Epithelial cell of prostate (primary cell): ENCODE data around the gene NPY.

Experiments
- DNase-seq: peaks from one replicate; pipeline ENCODE4 v3.0.0-alpha.2; 2011; ENCODE audit warnings: low read depth, low spot score
- H3K27ac ChIP-seq: fragments of 450-650 bp; 2 replicates; pipeline ENCODE4 v1.5.1; 2017; ENCODE audit warnings: mild to moderate bottlenecking

Gene NPY

GRCh38 chr7:24312588-24312987 lies 28.6 kb downstream of the NPY start:
- no peak for DNase-seq
- no peak overlapping the region for H3K27ac ChIP-seq

- H3K27ac ChIP-seq: no peak overlapping the region
- DNase-seq: no peak
Measured at GRCh38 chr7:24313777-24314176, 29.8 kb downstream of the NPY start.

GRCh38 chr7:24316340-24316739 lies 32.4 kb downstream of the NPY start:
- no peak for DNase-seq
- H3K27ac ChIP-seq: no peak overlapping the region

- no peak overlapping the region for H3K27ac ChIP-seq
- no peak for DNase-seq
Measured at GRCh38 chr7:24318326-24318725, 34.3 kb downstream of the NPY start.

- no peak for DNase-seq
- no peak overlapping the region for H3K27ac ChIP-seq
Measured at GRCh38 chr7:24319209-24319608, 35.2 kb downstream of the NPY start.

- no peak overlapping the region for H3K27ac ChIP-seq
- no peak for DNase-seq
Measured at GRCh38 chr7:24323961-24324480, 40.0 kb downstream of the NPY start.

GRCh38 chr7:24325708-24326107 lies 41.7 kb downstream of the NPY start:
- DNase-seq: no peak
- no peak overlapping the region for H3K27ac ChIP-seq

GRCh38 chr7:24328050-24328449 lies 44.1 kb downstream of the NPY start:
- H3K27ac ChIP-seq: no peak overlapping the region
- no peak for DNase-seq

GRCh38 chr7:24328894-24329293 lies 44.9 kb downstream of the NPY start:
- DNase-seq: no peak
- no peak overlapping the region for H3K27ac ChIP-seq

- DNase-seq: no peak
- H3K27ac ChIP-seq: no peak overlapping the region
Measured at GRCh38 chr7:24334012-24334411, 50.0 kb downstream of the NPY start.

- no peak overlapping the region for H3K27ac ChIP-seq
- no peak for DNase-seq
Measured at GRCh38 chr7:24334627-24335026, 50.6 kb downstream of the NPY start.

- no peak for DNase-seq
- H3K27ac ChIP-seq: no peak overlapping the region
Measured at GRCh38 chr7:24336461-24336860, 52.5 kb downstream of the NPY start.

GRCh38 chr7:24337180-24337579 lies 53.2 kb downstream of the NPY start:
- H3K27ac ChIP-seq: no peak overlapping the region
- no peak for DNase-seq

- H3K27ac ChIP-seq: no peak overlapping the region
- DNase-seq: no peak
Measured at GRCh38 chr7:24339575-24339974, 55.6 kb downstream of the NPY start.

- H3K27ac ChIP-seq: no peak overlapping the region
- DNase-seq: no peak
Measured at GRCh38 chr7:24340727-24341126, 56.7 kb downstream of the NPY start.
